ENCODE results near the gene PPP6R2. TPM values are rescaled to one million over a fixed set of nuclear protein-coding genes. Genes with fewer than 3 reads are reported as not detected.
A peak's percentile ranks its signal among the peaks of the same experiment; 100 is the strongest.
"Not testable (repeated sequence)": the region's sequence is repeated elsewhere in the genome, so short reads cannot be mapped to it uniquely, and the experiment has no call there.

PPP6R2 gene
- total RNA-seq, 8 experiments from 2014 or later, result 25.1 to 75.6 (median 40.4) TPM

DNA sequence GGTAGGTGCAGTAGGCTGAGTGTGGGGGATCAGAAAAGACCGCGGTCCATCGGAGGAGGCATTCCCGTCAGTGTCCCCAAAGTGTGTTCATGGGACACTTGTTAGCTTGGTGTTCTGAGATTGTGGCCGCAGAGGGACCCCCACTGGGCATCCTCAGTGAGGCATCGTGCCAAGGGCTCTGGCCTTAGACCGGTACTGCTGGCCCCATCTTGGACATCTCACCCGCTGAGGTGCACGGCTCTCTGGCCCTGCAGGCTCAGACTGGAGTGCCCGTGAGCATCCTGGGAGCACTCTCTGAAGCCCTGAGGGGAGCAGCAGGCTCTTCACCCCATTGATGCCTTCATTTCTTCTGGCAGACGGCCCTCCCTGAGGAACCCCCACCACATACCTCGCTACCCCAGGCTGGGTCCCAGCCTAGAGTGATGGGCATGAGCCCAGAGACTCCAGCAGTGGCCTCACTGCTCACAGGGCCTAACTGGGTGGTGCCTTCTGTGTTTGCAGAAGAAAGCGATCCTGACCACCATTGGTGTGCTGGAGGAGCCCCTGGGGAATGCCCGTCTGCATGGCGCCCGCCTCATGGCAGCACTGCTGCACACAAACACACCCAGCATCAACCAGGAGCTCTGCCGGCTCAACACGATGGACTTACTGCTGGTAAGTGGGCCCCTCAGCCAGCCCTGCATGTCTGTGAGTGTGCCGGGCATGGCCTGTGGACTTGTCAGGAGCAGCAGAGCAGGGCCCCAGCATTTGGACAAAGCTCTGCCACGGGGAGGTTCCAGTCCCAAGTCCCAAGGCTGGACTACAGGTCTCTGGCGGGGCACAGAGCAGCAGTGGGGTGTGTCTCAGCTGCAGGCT lies 80.1 kb downstream of the PPP6R2 start:
- Histone ChIP-seq H3K27ac (no peak overlapping the region), H3K4me3 (no peak overlapping the region), H3K4me1 (replicated peaks in 1 of 2) (no peaks in the 10 kb centered on the region)
- ATAC-seq (replicated peaks in 6 of 8), result no peak
- in situ Hi-C loops (cut with MboI; ENCODE audit: low pct_unique_long_range_greater_than_20kb in 2 of 9, low sequenced_read_pairs in 9 of 9, unreplicated experiment in 9 of 9), result no loop called here
- 85 to 100% (median 98%) methylated on average over 1 to 11 of the region's 21 CpGs; no CpG with 5 or more reads in 3 of the 10 experiments for WGBS, 10 experiments

DNA sequence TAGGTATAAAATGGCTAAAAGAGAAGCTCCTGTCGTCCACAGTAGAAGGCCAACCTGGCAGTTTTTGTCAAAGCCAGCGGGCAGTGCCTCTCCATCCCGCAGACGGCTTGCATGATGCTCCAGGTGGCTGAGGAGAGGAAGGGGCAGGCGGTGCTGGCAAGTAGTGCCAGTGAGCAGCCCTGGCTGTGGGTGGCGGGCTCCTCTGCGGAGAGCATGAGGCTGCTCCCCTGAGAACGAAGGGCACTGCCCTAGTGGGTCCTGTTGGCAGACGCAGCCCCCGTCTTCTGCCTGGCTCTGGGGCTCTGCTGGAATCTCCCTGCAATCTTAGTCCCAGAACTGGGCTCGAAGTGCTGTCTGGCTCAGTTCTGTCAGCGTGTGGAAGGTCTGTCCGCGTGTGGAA lies 80.8 kb downstream of the PPP6R2 start:
- no peak for ATAC-seq (replicated peaks in 6 of 8)
- in situ Hi-C loops (cut with MboI; ENCODE audit: low pct_unique_long_range_greater_than_20kb in 2 of 9, low sequenced_read_pairs in 9 of 9, unreplicated experiment in 9 of 9), result no loop called here
- WGBS, 10 experiments, result 80 to 100% (median 93%) methylated on average over 2 to 3 of the region's 14 CpGs; no CpG with 5 or more reads in 7 of the 10 experiments
- Histone ChIP-seq H3K4me1 (replicated peaks in 1 of 2) (no peaks in the 10 kb centered on the region), H3K4me3 (no peak overlapping the region), H3K27ac (no peak overlapping the region)

GRCh38 chr22:50425179-50425916 lies 82.2 kb downstream of the PPP6R2 start:
- Histone ChIP-seq H3K4me3 (no peak overlapping the region), H3K4me1 (replicated peaks in 1 of 2) (no peaks in the 10 kb centered on the region), H3K27ac (no peak overlapping the region)
- 78 to 100% (median 96%) methylated on average over 1 to 12 of the region's 12 CpGs for WGBS, 10 experiments
- ATAC-seq (replicated peaks in 6 of 8), result peak in 1 of 8 experiments; percentile 16
- in situ Hi-C loops (cut with MboI; ENCODE audit: low pct_unique_long_range_greater_than_20kb in 2 of 9, low sequenced_read_pairs in 9 of 9, unreplicated experiment in 9 of 9), result no loop called here

DNA sequence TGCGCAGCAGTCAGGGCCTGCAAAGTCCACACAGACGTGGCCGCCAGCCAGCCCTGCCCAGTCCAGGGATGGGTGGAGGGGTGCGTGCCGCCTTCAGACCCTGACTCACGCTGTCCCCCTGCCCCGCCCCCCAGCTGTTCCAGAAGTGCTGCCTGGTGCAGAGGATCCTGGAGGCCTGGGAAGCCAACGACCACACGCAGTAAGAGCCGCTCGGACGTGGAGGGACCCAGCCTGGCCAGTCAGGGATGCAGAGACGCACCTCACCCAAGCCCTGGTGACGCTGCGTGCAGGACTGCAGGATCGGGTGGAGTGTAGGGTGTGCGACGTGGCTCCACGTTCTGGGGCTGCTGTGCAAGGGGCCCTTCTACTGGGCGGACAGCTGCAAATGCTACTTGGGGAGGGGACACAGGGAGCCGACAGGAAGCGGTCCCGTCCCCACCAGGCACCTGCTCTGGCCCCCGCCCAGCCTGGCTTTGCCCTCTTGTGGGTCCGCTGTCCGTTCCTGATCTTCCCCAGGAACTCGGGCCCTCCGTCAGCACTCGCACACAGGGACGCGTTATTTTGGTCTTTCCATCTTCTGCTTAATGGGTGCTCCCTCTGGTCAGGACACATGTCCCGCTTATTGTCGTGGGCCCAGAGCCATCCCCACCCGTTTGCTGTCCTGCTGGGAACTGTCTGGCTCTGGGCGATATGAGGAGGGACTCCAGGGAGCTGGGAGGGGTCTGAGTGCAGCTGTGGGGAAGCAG lies 89.2 kb downstream of the PPP6R2 start:
- in situ Hi-C loops (cut with MboI; ENCODE audit: low pct_unique_long_range_greater_than_20kb in 2 of 9, low sequenced_read_pairs in 9 of 9, unreplicated experiment in 9 of 9), result no loop called here
- no CpG with 5 or more reads among the region's 35 CpGs for WGBS, 10 experiments
- ATAC-seq (replicated peaks in 6 of 8), result peak in 4 of 8 experiments; percentile 7 to 61 (median 33)
- Histone ChIP-seq H3K4me1 (replicated peaks in 1 of 2) (no peaks in the 10 kb centered on the region), H3K27ac (no peak overlapping the region), H3K4me3 (no peak overlapping the region)

DNA sequence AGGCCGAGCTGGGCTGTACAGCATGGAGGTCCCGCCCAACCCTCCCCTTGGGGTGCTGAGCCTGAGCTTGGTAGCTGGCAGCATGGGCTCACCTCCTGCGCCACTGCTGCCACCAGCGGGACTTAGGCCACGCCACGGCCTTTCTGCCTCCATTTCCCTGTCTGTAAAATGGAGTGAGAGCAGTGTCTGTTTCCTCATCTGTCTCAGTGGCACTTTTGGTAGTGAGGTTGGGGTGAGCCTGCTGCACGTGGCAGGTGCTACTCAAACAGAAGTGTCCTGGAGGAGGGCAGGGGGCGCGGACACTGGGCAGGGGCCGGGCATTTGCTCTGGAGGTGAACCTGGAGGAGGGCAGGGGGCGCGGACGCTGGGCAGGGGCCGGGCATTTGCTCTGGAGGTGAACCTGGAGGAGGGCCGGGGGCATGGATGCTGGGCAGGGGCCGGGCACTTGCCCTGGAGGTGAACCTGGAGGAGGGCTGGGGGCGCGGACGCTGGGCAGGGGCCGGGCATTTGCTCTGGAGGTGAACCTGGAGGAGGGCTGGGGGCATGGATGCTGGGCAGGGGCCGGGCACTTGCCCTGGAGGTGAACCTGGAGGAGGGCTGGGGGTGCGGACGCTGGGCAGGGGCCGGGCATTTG lies 89.9 kb downstream of the PPP6R2 start:
- H3K4me3 ChIP-seq; in situ Hi-C loops (cut with MboI; ENCODE audit: low pct_unique_long_range_greater_than_20kb in 2 of 9, low sequenced_read_pairs in 9 of 9, unreplicated experiment in 9 of 9); H3K27ac ChIP-seq; ATAC-seq (replicated peaks in 6 of 8); H3K4me1 ChIP-seq (replicated peaks in 1 of 2): not testable (repeated sequence)
- 67% methylated on average over 1 of the region's 24 CpGs; no CpG with 5 or more reads in 9 of the 10 experiments for WGBS, 10 experiments

DNA sequence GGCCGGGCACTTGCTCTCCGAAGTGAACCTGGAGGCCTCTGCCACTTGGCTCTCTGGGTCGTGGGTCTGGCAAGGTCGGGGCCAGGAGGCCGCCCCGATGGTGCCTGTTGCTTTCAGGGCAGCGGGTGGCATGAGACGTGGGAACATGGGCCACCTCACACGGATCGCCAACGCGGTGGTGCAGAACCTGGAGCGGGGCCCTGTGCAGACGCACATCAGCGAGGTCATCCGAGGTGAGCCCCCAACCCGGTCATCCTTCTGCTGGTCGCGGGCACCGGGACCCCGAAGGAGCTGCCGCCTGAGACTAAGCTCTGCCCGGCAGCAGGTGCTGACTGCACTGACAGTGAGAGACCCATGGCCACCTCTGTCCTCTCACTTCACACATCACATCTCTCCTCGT lies 91.7 kb downstream of the PPP6R2 start:
- H3K4me3 ChIP-seq, result no peak overlapping the region
- no peak overlapping the region for H3K27ac ChIP-seq
- in situ Hi-C loops (cut with MboI; ENCODE audit: low pct_unique_long_range_greater_than_20kb in 2 of 9, low sequenced_read_pairs in 9 of 9, unreplicated experiment in 9 of 9), result no loop called here
- 91% methylated on average over 6 of the region's 24 CpGs; no CpG with 5 or more reads in 9 of the 10 experiments for WGBS, 10 experiments
- no peaks in the 10 kb centered on the region for H3K4me1 ChIP-seq (replicated peaks in 1 of 2)
- ATAC-seq (replicated peaks in 6 of 8), result no peak

DNA sequence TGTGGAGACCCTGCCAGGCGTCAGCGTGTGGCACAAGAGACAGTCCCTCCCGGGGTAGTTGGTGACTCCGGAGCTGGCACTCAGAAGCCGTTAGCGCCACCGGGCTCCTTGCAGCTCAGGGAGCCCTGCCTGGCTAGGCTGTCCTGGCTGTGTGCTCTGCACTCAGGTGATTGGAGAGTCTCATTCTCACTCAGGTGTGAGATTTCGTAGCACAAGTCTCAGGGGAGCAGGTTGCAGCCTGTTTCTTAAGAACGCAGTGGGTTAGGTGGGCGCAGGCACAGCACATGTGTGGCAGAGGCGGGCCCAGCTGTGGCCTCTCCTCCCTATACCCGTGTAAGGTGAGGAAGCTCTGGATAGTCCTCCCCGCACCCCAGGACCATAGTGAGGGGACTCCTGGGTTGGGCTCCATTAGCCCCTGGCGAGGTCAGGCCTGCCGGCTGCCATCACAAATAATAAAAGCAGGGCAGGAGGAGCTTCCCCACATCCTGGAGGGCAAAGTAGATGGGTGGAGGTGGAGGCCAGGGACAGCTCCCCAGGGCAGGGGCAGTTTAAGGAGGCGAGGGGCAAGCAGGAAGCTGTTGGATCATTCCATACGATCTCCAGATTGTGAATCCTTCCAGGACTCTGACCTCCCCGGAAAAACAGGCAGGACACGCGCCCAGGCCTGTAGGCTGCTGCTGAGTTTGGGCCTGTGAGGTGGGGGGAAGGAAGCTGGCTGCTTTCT lies 92.3 kb downstream of the PPP6R2 start:
- WGBS, 10 experiments, result 33 to 100% (median 97%) methylated on average over 1 to 5 of the region's 20 CpGs; no CpG with 5 or more reads in 4 of the 10 experiments
- no peak for ATAC-seq (replicated peaks in 6 of 8)
- in situ Hi-C loops (cut with MboI; ENCODE audit: low pct_unique_long_range_greater_than_20kb in 2 of 9, low sequenced_read_pairs in 9 of 9, unreplicated experiment in 9 of 9), result no loop called here
- Histone ChIP-seq H3K4me3 (no peak overlapping the region), H3K27ac (no peak overlapping the region), H3K4me1 (replicated peaks in 1 of 2) (no peaks in the 10 kb centered on the region)

GRCh38 chr22:50436015-50436830 lies 93.1 kb downstream of the PPP6R2 start:
- Histone ChIP-seq H3K27ac (no peak overlapping the region), H3K4me1 (replicated peaks in 1 of 2) (no peaks in the 10 kb centered on the region), H3K4me3 (no peak overlapping the region)
- no peak for ATAC-seq (replicated peaks in 6 of 8)
- in situ Hi-C loops (cut with MboI; ENCODE audit: low pct_unique_long_range_greater_than_20kb in 2 of 9, low sequenced_read_pairs in 9 of 9, unreplicated experiment in 9 of 9), result no loop called here
- 78 to 100% (median 87%) methylated on average over 1 to 4 of the region's 37 CpGs; no CpG with 5 or more reads in 7 of the 10 experiments for WGBS, 10 experiments

DNA sequence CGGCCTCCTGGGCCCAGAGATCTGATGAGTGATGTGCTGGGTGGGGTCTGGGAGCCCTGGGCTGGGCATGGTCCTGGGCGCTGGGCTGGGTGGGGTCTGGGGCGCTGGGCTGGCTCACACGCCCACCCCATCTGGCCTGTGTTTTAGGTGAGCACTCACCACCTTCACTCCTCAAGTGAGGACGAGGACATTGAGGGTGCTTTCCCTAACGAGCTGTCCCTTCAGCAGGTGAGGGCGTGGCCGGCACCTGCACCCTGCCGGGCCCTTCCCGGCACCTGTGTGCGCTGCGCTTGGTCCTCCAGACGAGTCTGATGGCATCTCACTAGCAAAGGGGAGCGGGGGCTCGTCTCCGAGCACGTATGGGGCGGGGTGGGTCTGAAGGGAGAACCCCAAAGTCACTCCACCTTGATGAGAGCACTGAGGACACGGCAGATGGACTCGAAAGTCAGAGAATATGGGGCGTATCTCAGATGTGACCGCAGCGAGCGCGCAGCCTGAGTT lies 93.8 kb downstream of the PPP6R2 start:
- ATAC-seq (replicated peaks in 6 of 8), result no peak
- in situ Hi-C loops (cut with MboI; ENCODE audit: low pct_unique_long_range_greater_than_20kb in 2 of 9, low sequenced_read_pairs in 9 of 9, unreplicated experiment in 9 of 9), result no loop called here
- WGBS, 10 experiments, result no CpG with 5 or more reads among the region's 25 CpGs

DNA sequence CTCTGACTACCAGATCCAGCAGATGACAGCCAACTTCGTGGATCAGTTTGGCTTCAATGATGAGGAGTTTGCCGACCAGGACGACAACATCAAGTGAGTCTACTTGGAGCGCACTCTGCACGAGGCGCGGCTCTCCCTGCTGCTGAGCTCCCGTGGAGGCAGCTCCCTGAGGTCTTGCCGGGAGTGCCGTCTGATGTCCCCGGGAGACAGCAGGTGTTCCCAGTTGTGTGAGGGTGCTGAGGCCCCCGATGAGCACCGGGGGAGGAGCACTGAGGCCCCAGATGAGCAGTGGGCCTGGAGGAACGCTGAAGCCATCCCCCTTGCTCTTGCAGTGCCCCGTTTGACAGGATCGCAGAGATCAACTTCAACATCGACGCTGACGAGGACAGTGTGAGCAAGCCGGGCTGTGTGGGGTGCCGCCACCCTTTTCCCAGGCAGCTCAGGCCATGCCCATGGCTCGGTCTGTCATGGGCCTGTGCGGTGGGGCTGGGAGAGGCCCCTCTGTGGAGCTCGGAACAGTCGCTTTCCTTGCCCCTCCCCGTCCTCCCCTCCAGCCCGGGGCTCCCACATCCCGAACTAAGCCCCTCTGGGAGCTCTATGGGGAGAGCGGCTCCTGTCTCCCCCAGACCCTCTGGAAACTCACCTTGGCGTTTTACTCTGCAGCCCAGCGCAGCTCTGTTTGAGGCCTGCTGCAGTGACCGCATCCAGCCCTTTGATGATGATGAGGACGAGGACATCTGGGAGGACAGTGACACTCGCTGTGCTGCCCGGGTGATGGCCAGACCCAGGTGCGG lies 94.6 kb downstream of the PPP6R2 start:
- ATAC-seq (replicated peaks in 6 of 8), result no peak
- in situ Hi-C loops (cut with MboI; ENCODE audit: low pct_unique_long_range_greater_than_20kb in 2 of 9, low sequenced_read_pairs in 9 of 9, unreplicated experiment in 9 of 9), result no loop called here
- 40 to 98% (median 60%) methylated on average over 1 to 8 of the region's 36 CpGs; no CpG with 5 or more reads in 7 of the 10 experiments for WGBS, 10 experiments
- no peak overlapping the region for H3K27ac ChIP-seq
- no peak overlapping the region for H3K4me3 ChIP-seq
- no peaks in the 10 kb centered on the region for H3K4me1 ChIP-seq (replicated peaks in 1 of 2)

More for the DNA sequence above, 93.8 kb downstream of the PPP6R2 start:
- Histone ChIP-seq H3K27ac (no peak overlapping the region), H3K4me1 (replicated peaks in 1 of 2) (no peaks in the 10 kb centered on the region), H3K4me3 (no peak overlapping the region)
